HG02938 (cell line): ENCODE measurements around the gene POLR2C.

Source experiments
- ATAC-seq: cut with Tn5 transposase; IDR thresholded peaks from one replicate; pipeline ENCODE4 v1.9.1; 2021; ENCODE audit warnings: mild to moderate bottlenecking, moderate library complexity; ENCODE audit not compliant: unreplicated experiment

Gene POLR2C

GRCh38 chr16:57517397-57518367 is 55.2 kb downstream of the POLR2C start:
- no peak for ATAC-seq

GRCh38 chr16:57518520-57518919 is 56.0 kb downstream of the POLR2C start:
- no peak for ATAC-seq

- ATAC-seq, result no peak
Measured at GRCh38 chr16:57518922-57519321, 56.4 kb downstream of the POLR2C start.

- ATAC-seq, result peak; percentile 58
Measured at GRCh38 chr16:57519796-57520360, 57.4 kb downstream of the POLR2C start.
